Measurements from ENCODE around the gene MRPL21.

DNA sequence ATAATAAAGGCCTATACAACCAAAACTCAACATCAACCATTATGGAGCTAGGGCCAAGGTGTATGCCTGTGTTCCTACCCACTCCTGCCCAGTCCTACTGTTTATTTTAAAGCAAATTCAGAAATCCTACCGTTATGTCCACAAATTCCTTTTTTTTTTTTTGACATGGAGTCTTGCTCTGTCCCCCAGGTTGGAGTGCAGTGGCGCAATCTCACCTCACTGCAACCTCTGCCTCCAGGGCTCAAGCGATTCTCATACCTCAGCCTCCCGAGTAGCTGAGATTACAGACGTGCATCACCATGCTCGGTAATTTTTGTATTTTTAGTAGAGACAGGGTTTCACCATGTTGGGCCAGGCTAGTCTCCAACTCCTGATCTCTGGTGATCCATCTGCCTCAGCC is 58.8 kb downstream of the MRPL21 start:
- TF ChIP-seq, protein P1, sequence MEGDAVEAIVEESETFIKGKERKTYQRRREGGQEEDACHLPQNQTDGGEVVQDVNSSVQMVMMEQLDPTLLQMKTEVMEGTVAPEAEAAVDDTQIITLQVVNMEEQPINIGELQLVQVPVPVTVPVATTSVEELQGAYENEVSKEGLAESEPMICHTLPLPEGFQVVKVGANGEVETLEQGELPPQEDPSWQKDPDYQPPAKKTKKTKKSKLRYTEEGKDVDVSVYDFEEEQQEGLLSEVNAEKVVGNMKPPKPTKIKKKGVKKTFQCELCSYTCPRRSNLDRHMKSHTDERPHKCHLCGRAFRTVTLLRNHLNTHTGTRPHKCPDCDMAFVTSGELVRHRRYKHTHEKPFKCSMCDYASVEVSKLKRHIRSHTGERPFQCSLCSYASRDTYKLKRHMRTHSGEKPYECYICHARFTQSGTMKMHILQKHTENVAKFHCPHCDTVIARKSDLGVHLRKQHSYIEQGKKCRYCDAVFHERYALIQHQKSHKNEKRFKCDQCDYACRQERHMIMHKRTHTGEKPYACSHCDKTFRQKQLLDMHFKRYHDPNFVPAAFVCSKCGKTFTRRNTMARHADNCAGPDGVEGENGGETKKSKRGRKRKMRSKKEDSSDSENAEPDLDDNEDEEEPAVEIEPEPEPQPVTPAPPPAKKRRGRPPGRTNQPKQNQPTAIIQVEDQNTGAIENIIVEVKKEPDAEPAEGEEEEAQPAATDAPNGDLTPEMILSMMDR (IDR thresholded peaks at IDR 0.05): no peak
- no peak for TF ChIP-seq EP300 (IDR thresholded peaks at IDR 0.05)
- TF ChIP-seq POLR2AphosphoS5 (IDR thresholded peaks at IDR 0.05): no peak
- no peak for TF ChIP-seq POLR2A (IDR thresholded peaks at IDR 0.05)

Data from gastroesophageal sphincter (tissue), 3 donors.